Measurements from ENCODE around the gene PTBP3.
A peak's percentile ranks its signal among the peaks of the same experiment; 100 is the strongest.

The PTBP3 gene

GRCh38 chr9:112252194-112252593, 81.2 kb downstream of the PTBP3 start:
- no peak for TF ChIP-seq CTCF (IDR thresholded peaks at IDR 0.05; ENCODE audit: insufficient read depth, low read length, poor library complexity, severe bottlenecking)
- H3K27me3 ChIP-seq (replicated peaks; ENCODE audit: control insufficient read depth, insufficient read depth, low read length): no peaks in the 10 kb centered on the region
- H3K4me3 ChIP-seq (replicated peaks; ENCODE audit: low read depth, low read length): no peak overlapping the region
- DNase-seq (ENCODE audit: extremely low read depth, insufficient read length): no peak
- peaks cover 2% of the 10 kb centered on the region; the same call in 1 of the 2 replicates for H3K36me3 ChIP-seq (ENCODE audit: control insufficient read depth, insufficient read depth, low read length)

- H3K36me3 ChIP-seq (ENCODE audit: control insufficient read depth, insufficient read depth, low read length): peaks cover 3% of the 10 kb centered on the region
- DNase-seq (ENCODE audit: extremely low read depth, insufficient read length): peak; percentile 37
Measured at GRCh38 chr9:112249277-112249676, 84.1 kb downstream of the PTBP3 start.

GRCh38 chr9:112248722-112249121, 84.7 kb downstream of the PTBP3 start:
- no peak for DNase-seq (ENCODE audit: extremely low read depth, insufficient read length)
- peaks cover 3% of the 10 kb centered on the region for H3K36me3 ChIP-seq (ENCODE audit: control insufficient read depth, insufficient read depth, low read length)
- no peaks in the 10 kb centered on the region for H3K27me3 ChIP-seq (replicated peaks; ENCODE audit: control insufficient read depth, insufficient read depth, low read length)
- H3K4me3 ChIP-seq (replicated peaks; ENCODE audit: low read depth, low read length): no peak overlapping the region
- no peak for TF ChIP-seq CTCF (IDR thresholded peaks at IDR 0.05; ENCODE audit: insufficient read depth, low read length, poor library complexity, severe bottlenecking)

More at GRCh38 chr9:112249277-112249676, 84.1 kb downstream of the PTBP3 start:
- H3K27me3 ChIP-seq (replicated peaks; ENCODE audit: control insufficient read depth, insufficient read depth, low read length): no peaks in the 10 kb centered on the region
- TF ChIP-seq CTCF (IDR thresholded peaks at IDR 0.05; ENCODE audit: insufficient read depth, low read length, poor library complexity, severe bottlenecking): no peak
- no peak overlapping the region for H3K4me3 ChIP-seq (replicated peaks; ENCODE audit: low read depth, low read length)

GRCh38 chr9:112247090-112247489, 86.3 kb downstream of the PTBP3 start:
- no peak for TF ChIP-seq CTCF (IDR thresholded peaks at IDR 0.05; ENCODE audit: insufficient read depth, low read length, poor library complexity, severe bottlenecking)
- DNase-seq (ENCODE audit: extremely low read depth, insufficient read length): no peak
- Histone ChIP-seq H3K36me3 (ENCODE audit: control insufficient read depth, insufficient read depth, low read length) (peaks cover 2% of the 10 kb centered on the region), H3K27me3 (replicated peaks; ENCODE audit: control insufficient read depth, insufficient read depth, low read length) (no peaks in the 10 kb centered on the region), H3K4me3 (replicated peaks; ENCODE audit: low read depth, low read length) (no peak overlapping the region)

GRCh38 chr9:112245126-112245525, 88.3 kb downstream of the PTBP3 start:
- Histone ChIP-seq H3K36me3 (ENCODE audit: control insufficient read depth, insufficient read depth, low read length) (peaks cover 1% of the 10 kb centered on the region), H3K4me3 (replicated peaks; ENCODE audit: low read depth, low read length) (no peak overlapping the region), H3K27me3 (replicated peaks; ENCODE audit: control insufficient read depth, insufficient read depth, low read length) (no peaks in the 10 kb centered on the region)
- no peak for TF ChIP-seq CTCF (IDR thresholded peaks at IDR 0.05; ENCODE audit: insufficient read depth, low read length, poor library complexity, severe bottlenecking)
- DNase-seq (ENCODE audit: extremely low read depth, insufficient read length): no peak

DNA sequence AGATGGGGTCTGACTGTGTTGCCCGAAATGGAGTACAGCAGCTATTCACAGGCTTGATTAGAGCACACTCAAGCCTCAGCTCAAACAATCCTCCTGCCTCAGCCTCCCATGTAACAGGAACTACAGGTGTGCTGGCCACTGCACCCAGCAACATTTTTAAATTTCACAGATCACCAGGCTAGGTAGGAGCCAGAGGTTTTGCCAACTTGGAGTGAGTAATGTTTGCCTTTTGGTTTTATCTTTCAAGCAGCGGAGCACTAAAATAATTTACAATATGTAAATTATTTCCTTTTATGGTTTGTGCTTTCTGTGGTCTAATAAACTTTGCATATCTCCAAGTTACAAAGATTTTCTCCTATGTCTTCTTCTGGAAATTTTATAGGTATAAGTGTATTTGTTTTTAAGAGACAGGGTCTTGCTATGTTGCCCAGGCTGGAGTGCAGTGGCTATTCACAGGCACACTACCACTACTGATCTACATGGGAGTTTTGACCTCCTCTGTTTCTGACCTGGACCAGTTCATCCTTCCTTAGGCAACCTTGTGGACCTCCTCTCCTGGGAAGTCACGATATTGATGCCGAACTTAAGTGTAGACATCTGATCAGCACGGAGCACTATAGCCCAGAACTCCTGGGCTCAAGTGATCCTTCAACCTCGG, 91.1 kb downstream of the PTBP3 start:
- no peak for TF ChIP-seq CTCF (IDR thresholded peaks at IDR 0.05; ENCODE audit: insufficient read depth, low read length, poor library complexity, severe bottlenecking)
- no peaks in the 10 kb centered on the region for H3K27me3 ChIP-seq (replicated peaks; ENCODE audit: control insufficient read depth, insufficient read depth, low read length)
- no peak for DNase-seq (ENCODE audit: extremely low read depth, insufficient read length)

More for the DNA sequence above, 91.1 kb downstream of the PTBP3 start:
- peaks cover 1% of the 10 kb centered on the region for H3K36me3 ChIP-seq (ENCODE audit: control insufficient read depth, insufficient read depth, low read length)
- no peak overlapping the region for H3K4me3 ChIP-seq (replicated peaks; ENCODE audit: low read depth, low read length)

Measured in GM06990 (cell line).